HT1080 (cell line): Measurements from ENCODE around the gene RHD. TPM values are rescaled to one million over a fixed set of nuclear protein-coding genes. Genes with fewer than 3 reads are reported as not detected.
A peak's percentile ranks its signal among the peaks of the same experiment; 100 is the strongest.
"Not testable (repeated sequence)": the region's sequence is repeated elsewhere in the genome, so short reads cannot be mapped to it uniquely, and the experiment has no call there.

Experiments
- DNase-seq: peaks from one replicate; pipeline ENCODE4 v3.0.0-alpha.2; 2015; ENCODE audit warnings: low read depth
- total RNA-seq: library from RNA; depleted of rRNA; stranded (reverse); fragments of >200 nt; shearing (Covaris generic); gene quantifications from 2 replicates; pipeline ENCODE4 v1.2.3, GENCODE V29; 2014; rRNA removed

Gene RHD
- total RNA-seq, 1 experiment from 2014 or later, result not detected

- no peak for DNase-seq
Measured at GRCh38 chr1:25349606-25350005, 77.3 kb downstream of the RHD start.

GRCh38 chr1:25355841-25356395 lies 83.6 kb downstream of the RHD start:
- DNase-seq, result no peak

- no peak for DNase-seq
Measured at GRCh38 chr1:25356441-25356840, 84.1 kb downstream of the RHD start.

- DNase-seq, result no peak
Measured at GRCh38 chr1:25356848-25357247, 84.5 kb downstream of the RHD start.

GRCh38 chr1:25360596-25361581 lies 88.6 kb downstream of the RHD start:
- DNase-seq, result peak; percentile 87

- no peak for DNase-seq
Measured at GRCh38 chr1:25361901-25362300, 89.6 kb downstream of the RHD start.

- DNase-seq, result not testable (repeated sequence)
Measured at GRCh38 chr1:25362634-25363559, 90.6 kb downstream of the RHD start.

- DNase-seq, result no peak
Measured at GRCh38 chr1:25369241-25369640, 96.9 kb downstream of the RHD start.

- DNase-seq, result not testable (repeated sequence)
Measured at GRCh38 chr1:25369691-25370271, 97.5 kb downstream of the RHD start.

- DNase-seq, result peak; percentile 29
Measured at GRCh38 chr1:25371757-25372156, 99.4 kb downstream of the RHD start.

GRCh38 chr1:25378367-25378766 lies 106.1 kb downstream of the RHD start:
- DNase-seq, result not testable (repeated sequence)

Other genes starting within 250 kb of the RHD start
- gene SYF2, start 40.0 kb upstream of the RHD start, total RNA-seq, result 49.1 and 51.1 TPM in 2 replicates
- gene RSRP1, start 25.1 kb upstream of the RHD start, total RNA-seq, result 32.5 and 33.8 TPM in 2 replicates
- 100 and 114 TPM in 2 replicates for gene TMEM50A, start 65.8 kb downstream of the RHD start, total RNA-seq
- gene RHCE, start 148.3 kb downstream of the RHD start, total RNA-seq, result 0.16 TPM in 1 of 2 replicates, not detected in the other
- 10.5 and 10.7 TPM in 2 replicates for gene MACO1, start 158.4 kb downstream of the RHD start, total RNA-seq